HL-60 (cell line): ENCODE measurements around the gene RAPSN.

ENCODE experiments used
- DNase-seq, 2 experiments: peaks; one replicate each; pipeline ENCODE4 v3.0.0-alpha.2; 2010 to 2020; ENCODE audit warnings: low read depth in 1 of 2, low spot score in 1 of 2
- H3K27ac ChIP-seq: fragments of 250-450 bp; sonication (Bioruptor Pico); replicated peaks from 2 replicates; pipeline ENCODE4 v1.5.1; 2020; ENCODE audit warnings: mild to moderate bottlenecking, moderate library complexity
- H3K27me3 ChIP-seq: fragments of 250-450 bp; sonication (Bioruptor Pico); 2 replicates; pipeline ENCODE4 v1.5.1; 2021; ENCODE audit warnings: mild to moderate bottlenecking, moderate library complexity; ENCODE audit not compliant: insufficient read depth, poor library complexity, severe bottlenecking
- H3K4me3 ChIP-seq: replicated peaks from 2 replicates; pipeline ENCODE4 v1.5.1; 2011; ENCODE audit warnings: mild to moderate bottlenecking, control low read depth, low read length; ENCODE audit not compliant: insufficient read depth
- GABPA ChIP-seq: IDR thresholded peaks from 2 replicates; pipeline ENCODE4 v1.6.1; 2012; ENCODE audit warnings: low read depth
- POLR2AphosphoS5 ChIP-seq: IDR thresholded peaks from 2 replicates; pipeline ENCODE4 v1.6.1; 2012; ENCODE audit warnings: low read depth
- REST ChIP-seq: IDR thresholded peaks from 2 replicates; pipeline ENCODE4 v1.6.1; 2012; ENCODE audit warnings: low read depth; ENCODE audit not compliant: insufficient replicate concordance
- SPI1 ChIP-seq: IDR thresholded peaks from 2 replicates; pipeline ENCODE4 v1.6.1; 2012; ENCODE audit warnings: low read depth, mild to moderate bottlenecking, borderline replicate concordance
- TF ChIP-seq, protein P1 (sequence below): IDR thresholded peaks from one replicate; pipeline ENCODE4 v1.5.1; 2011; ENCODE audit warnings: low read length, control low read depth, inconsistent platforms; ENCODE audit not compliant: insufficient read depth

RAPSN gene

DNA sequence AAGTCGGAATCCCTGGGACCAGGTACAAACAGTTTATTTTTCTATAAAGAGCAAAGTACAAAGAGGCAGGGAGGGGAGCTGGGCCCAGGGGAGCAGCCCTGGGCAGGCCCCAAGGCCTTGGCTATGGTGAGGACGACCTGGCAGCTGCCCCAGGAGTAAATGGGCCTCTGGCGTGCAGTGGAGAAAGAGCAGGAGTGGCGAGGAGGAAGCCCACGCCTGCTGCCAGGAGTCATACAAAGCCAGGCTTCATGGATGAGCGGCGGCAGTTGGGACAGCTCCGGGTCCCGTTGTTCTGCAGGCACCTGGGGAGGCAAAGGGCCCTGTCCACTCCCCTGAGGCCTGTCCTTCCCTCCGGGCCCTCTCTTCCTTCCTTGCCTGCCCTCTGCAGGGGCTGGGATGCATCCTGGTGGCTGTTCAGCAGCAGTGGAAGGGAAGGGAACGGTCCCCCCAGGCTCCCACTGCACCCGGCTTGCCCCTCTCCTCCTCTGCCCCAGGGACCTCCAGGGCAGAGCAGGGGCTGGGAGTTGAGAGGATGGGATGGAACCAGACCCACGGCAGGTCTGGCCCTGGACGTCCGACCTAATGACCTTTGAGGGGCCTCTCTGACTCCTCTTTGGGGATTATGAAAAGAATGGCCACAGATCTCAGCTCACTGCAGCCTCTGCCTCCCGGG, 11.1 kb downstream of the RAPSN start:
- Histone ChIP-seq H3K4me3 (no peak overlapping the region), H3K27me3 (no peaks in the 10 kb centered on the region), H3K27ac (no peak overlapping the region)
- TF ChIP-seq REST = no peak
- TF ChIP-seq POLR2AphosphoS5 = no peak
- no peak for TF ChIP-seq GABPA
- TF ChIP-seq SPI1 = no peak
- TF ChIP-seq, protein P1, sequence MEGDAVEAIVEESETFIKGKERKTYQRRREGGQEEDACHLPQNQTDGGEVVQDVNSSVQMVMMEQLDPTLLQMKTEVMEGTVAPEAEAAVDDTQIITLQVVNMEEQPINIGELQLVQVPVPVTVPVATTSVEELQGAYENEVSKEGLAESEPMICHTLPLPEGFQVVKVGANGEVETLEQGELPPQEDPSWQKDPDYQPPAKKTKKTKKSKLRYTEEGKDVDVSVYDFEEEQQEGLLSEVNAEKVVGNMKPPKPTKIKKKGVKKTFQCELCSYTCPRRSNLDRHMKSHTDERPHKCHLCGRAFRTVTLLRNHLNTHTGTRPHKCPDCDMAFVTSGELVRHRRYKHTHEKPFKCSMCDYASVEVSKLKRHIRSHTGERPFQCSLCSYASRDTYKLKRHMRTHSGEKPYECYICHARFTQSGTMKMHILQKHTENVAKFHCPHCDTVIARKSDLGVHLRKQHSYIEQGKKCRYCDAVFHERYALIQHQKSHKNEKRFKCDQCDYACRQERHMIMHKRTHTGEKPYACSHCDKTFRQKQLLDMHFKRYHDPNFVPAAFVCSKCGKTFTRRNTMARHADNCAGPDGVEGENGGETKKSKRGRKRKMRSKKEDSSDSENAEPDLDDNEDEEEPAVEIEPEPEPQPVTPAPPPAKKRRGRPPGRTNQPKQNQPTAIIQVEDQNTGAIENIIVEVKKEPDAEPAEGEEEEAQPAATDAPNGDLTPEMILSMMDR = no peak
- DNase-seq = no peak

- DNase-seq = no peak
- TF ChIP-seq SPI1 (no peak), REST (no peak), GABPA (no peak), POLR2AphosphoS5 (no peak)
- TF ChIP-seq, protein P1 = no peak
Observed at GRCh38 chr11:47437218-47437745, 11.7 kb downstream of the RAPSN start.

DNA sequence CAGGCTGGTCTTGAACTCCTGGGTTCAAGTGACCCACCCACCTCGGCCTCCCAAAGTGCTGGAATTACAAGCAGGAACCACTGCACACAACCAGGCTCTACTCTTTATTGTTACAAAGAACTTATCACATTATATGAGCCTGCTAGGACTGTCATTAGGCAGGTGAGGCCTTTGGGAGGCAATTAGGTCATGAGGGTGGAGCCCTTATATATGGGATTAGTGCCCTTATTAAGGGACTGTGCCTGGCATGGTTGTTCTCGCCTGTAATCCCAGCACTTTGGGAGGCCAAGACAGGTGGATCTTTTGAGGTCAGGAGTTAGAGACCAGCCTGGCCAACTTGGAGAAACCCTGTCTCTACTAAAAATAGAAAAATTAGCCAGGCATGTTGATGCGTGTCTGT, 12.2 kb downstream of the RAPSN start:
- no peak overlapping the region for H3K4me3 ChIP-seq
- TF ChIP-seq REST (no peak), POLR2AphosphoS5 (no peak), GABPA (no peak), SPI1 (no peak)
- TF ChIP-seq, protein P1 = no peak
- no peak for DNase-seq

More at GRCh38 chr11:47437218-47437745, 11.7 kb downstream of the RAPSN start:
- Histone ChIP-seq H3K27me3 (no peaks in the 10 kb centered on the region), H3K27ac (no peak overlapping the region), H3K4me3 (no peak overlapping the region)

More for the DNA sequence above, 12.2 kb downstream of the RAPSN start:
- H3K27ac ChIP-seq = no peak overlapping the region
- no peaks in the 10 kb centered on the region for H3K27me3 ChIP-seq
